GM13976 (cell line): ENCODE measurements around the gene RHEX.

Experiments used
- DNase-seq: peaks from one replicate; pipeline ENCODE4 v3.0.0; 2012; ENCODE audit warnings: low spot score
- in situ Hi-C: fragments of 300-500 bp; cut with MboI; formaldehyde crosslinking; loops from one replicate; pipeline ENCODE4 v1.12.0; 2022; ENCODE audit warnings: low sequenced_read_pairs, mixed read lengths, inconsistent platforms; ENCODE audit not compliant: unreplicated experiment
- TF ChIP-seq, protein P1 (sequence below): IDR thresholded peaks from 2 replicates; pipeline ENCODE4 v1.5.1; 2012; ENCODE audit warnings: borderline replicate concordance, mild to moderate bottlenecking; ENCODE audit not compliant: insufficient read depth; ENCODE audit errors: extremely low read depth, missing control alignments, control extremely low read depth

RHEX gene

DNA sequence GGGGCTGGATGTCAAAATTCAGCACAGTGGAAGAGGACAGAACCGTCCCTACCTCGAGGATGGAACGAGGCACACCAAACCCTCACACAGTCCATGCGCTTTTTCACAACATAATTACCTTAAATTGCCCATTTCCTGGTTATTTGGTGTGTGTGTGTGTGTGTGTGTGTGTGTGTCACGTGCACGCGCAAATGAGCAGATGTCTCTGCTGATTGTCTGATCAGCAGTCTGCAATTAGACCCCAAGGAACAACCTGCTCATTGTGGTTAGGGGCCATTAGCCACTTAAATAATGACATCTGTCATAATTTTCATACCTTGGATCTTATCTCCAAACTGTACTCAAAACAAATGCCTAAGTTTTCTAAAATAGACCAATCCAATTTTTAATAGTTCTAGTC is 41.1 kb downstream of the RHEX start:
- in situ Hi-C loops = no loop called here
- TF ChIP-seq, protein P1, sequence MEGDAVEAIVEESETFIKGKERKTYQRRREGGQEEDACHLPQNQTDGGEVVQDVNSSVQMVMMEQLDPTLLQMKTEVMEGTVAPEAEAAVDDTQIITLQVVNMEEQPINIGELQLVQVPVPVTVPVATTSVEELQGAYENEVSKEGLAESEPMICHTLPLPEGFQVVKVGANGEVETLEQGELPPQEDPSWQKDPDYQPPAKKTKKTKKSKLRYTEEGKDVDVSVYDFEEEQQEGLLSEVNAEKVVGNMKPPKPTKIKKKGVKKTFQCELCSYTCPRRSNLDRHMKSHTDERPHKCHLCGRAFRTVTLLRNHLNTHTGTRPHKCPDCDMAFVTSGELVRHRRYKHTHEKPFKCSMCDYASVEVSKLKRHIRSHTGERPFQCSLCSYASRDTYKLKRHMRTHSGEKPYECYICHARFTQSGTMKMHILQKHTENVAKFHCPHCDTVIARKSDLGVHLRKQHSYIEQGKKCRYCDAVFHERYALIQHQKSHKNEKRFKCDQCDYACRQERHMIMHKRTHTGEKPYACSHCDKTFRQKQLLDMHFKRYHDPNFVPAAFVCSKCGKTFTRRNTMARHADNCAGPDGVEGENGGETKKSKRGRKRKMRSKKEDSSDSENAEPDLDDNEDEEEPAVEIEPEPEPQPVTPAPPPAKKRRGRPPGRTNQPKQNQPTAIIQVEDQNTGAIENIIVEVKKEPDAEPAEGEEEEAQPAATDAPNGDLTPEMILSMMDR = no peak
- DNase-seq = no peak

DNA sequence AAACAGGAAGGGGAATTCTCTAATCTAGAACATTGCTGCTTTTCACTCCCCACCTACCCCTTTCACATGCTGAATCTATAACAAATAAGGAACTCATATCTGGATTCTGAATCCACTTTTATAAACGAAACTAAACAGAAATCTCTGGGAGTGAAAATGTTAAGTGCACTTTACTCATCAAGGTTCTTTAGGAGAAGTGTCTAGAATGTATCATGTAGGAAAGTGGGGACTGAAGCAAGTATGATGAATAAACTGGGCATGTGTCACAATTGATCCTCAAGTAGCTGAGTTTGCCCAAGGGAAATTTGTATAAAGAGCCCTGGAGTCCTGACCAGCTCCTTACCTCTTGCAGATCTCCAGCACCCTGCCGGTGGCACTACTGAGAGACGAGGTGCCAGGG is 44.4 kb downstream of the RHEX start:
- in situ Hi-C loops = no loop called here
- no peak for DNase-seq
- TF ChIP-seq, protein P1 = no peak

GRCh38 chr1:206098242-206098919 is 45.4 kb downstream of the RHEX start:
- DNase-seq = no peak
- TF ChIP-seq, protein P1 = no peak
- in situ Hi-C loops = no loop called here

DNA sequence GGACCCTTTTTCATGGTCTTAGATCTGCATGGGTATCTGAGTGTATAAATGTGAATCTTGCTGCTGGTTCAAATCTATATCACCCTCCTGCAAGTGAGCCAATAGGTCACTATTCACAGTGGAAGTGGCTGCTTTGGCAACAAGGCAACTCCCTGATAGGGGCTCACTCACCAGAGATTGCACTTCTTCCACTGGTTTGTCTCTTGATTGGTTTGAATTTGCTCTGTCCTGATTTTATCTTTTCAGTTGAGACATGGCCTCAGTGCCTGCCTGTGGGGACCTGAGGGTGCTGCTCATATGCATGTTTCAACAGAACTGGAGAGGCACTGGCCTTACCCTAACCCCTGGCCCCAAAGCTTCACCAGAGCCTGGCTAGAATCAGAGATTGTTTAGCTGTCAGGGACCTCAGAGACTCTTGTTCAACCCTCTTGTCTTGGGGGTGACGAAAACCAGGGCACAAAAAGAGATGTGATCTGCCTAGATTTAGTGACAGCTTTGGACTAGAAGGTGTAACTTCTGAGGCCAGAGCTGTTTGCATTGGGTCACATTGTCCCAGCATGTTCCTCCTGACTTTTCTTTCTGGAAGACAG is 47.3 kb downstream of the RHEX start:
- in situ Hi-C loops = loop anchor here (10.0 to 25.0 kb wide), 3 partner anchors 66 to 313 kb away; partner anchors contain the start of gene RAB29
- DNase-seq = no peak
- TF ChIP-seq, protein P1 = no peak

- no peak for DNase-seq
- TF ChIP-seq, protein P1 = no peak
- in situ Hi-C loops = loop anchor here (10.0 to 25.0 kb wide), 3 partner anchors 67 to 314 kb away; partner anchors contain the start of gene RAB29
Observed at GRCh38 chr1:206101351-206102045, 48.5 kb downstream of the RHEX start.

DNA sequence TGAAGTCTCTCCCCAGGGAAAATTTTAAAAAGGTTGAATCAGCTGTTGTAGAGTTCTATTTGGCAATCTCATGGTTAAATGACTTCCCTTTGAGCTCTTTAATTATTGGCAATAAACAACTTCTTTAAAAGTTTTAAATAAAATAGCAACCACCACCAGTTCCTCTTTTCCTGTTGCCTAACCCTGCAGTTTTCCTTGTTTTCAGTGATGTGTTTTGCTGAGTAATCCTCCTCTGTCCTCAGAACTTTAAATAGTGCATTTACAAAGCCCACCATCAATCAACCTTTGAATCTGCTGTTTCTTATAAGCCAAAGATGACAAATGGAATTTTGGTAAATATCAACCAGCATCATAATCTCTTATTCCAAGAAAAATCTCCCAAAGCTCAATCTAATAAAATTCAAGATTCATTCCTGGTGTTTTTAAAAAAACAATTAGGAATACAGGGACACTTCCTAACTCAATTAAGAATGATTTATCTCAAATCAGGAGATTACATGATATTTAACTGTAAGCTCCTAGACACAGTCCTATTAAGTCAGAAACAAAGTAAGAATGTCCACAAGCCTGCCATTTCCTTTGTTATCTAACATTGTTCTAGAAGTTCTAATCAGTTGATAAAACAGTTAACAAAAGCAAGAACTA is 49.4 kb downstream of the RHEX start:
- TF ChIP-seq, protein P1 = no peak
- DNase-seq = no peak
- in situ Hi-C loops = loop anchor here (10.0 to 25.0 kb wide), 3 partner anchors 68 to 315 kb away; partner anchors contain the start of gene RAB29
